ENCODE data around the gene VAT1L.
"Not testable (repeated sequence)": the region's sequence is repeated elsewhere in the genome, so short reads cannot be mapped to it uniquely, and the experiment has no call there.

Gene VAT1L

DNA sequence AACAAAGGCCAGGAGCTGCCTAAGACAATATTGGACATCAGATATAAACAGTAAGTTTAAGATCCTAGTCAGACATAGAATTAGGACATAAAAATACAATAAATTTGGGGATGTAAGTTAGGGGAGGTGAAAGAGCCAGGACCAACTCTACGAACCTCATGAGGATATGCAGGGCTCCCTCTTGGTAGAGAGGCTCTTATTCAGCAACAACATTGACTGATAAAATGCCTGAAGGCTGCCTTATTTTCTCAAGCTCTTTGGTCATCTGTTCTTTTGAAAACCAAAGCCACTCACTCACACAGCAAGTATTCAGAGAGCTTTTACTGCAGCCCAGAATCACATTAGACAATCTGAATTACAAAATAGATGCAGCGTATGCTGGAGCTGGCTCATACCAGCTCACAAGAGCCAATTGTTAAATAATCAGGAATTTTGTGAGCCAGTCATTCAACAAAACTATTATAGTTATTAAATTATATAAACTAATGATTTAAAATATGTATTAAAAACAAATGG, 125.4 kb downstream of the VAT1L start:
- DNase-seq (ENCODE audit: low read depth): no peak

DNA sequence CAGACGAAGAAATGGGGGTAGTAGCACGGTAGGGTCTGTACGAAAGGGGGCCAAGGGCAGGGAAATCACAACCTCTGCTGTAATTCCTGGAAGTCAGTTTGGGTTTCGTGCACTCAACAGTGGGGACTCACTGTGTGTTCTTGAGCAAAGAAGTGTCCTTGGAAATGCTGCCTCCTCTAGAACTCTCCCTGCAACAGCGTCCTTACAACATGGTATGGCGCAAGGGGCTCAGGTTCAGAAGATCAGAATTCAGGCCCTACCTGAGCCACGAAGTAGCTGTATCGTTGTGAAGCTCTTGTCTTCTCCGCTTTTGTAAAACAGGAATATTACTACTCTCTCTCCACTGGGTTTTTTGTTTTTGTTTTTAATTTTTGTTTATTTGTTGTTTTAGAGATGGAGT, 127.7 kb downstream of the VAT1L start:
- no peak for DNase-seq (ENCODE audit: low read depth)

DNA sequence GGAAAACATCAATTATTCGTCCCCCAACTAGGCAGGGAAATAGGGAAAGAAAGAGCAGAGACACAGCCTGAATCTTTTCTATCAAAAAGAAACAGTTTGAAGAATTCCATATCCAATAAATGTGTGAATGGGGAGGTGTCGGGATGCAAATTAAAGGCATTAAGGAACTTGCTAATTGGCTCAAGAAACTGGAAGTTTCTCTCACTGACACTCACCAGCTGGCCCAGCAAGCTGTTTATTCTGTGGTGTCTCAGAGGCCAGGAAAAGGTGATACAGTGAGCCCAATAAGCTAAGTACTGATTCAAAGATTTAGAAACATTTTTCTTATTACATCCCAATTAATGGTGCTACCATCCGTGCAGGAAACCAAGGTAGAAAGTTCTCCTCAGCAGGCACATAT, 129.6 kb downstream of the VAT1L start:
- no peak for DNase-seq (ENCODE audit: low read depth)

DNA sequence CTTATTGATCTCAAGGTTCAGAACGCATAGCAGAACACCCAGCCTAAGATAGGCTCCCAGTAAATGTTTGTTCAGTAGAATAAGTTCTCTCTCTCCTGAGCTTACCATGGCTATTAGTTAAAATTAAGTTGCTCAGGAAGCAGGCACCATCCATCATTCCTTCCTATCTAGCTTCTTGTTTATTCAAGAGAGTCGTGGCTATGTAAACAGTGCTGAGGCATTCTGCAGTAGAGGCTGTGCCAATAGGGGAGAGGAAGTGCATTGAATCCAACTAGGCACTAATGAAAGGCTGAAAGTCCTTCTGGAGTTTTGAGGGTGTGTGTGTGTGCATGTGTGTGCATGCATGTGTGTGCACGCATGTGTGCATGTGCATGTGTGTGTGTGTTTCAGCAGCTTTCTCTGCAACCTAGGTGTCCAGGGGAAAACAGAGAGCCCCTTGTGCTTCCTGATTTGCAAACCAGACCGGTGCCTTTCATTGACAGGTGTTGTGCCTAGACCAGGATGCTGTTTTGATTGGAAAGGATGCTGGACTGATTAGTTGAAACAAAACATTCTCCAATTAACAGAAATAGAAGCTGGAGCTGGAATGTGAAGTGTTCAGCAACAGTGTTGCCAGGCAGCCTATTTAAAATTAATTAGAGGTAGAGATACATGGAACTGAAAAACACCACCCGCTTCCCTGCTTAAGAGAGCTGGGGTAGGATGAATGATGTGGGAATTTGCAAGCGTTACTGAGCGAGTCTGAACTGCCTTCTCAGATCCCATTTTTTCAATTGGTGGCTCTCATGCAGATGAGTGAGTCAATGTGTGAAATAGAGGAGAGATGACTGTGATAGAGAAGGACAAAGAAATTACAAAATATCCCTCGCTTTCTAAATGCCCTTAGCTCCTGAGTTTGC, 130.7 kb downstream of the VAT1L start:
- no peak for DNase-seq (ENCODE audit: low read depth)

DNA sequence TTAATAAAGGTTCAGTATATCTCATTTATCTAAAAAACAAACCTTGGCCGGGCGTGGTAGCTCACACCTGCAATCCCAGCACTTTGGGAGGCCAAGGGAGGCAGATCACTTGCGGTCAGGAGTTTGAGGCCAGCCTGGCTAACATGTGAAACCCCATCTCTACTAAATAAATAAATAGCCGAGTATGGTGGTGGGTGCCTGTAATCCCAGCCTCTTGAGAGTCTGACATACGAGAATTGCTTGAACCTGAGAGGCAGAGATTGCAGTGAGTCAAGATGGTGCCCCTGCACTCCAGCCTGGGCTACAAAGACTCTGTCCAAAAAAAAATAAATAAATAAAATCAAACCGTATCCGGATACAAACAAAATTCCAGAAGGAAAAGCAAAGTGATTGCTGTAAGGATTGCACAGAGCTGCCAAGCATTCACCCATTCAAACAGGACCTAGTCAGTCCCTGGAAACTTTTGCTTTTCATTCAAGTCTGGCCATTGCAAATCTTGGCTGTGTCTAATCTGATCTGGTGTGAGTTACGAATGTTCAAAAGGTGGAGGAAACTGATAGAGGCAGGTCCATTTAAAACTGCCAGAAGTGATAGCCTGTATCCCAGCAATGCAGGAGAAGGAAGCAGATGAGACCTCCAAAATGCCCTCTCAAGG, 131.5 kb downstream of the VAT1L start:
- no peak for DNase-seq (ENCODE audit: low read depth)

DNA sequence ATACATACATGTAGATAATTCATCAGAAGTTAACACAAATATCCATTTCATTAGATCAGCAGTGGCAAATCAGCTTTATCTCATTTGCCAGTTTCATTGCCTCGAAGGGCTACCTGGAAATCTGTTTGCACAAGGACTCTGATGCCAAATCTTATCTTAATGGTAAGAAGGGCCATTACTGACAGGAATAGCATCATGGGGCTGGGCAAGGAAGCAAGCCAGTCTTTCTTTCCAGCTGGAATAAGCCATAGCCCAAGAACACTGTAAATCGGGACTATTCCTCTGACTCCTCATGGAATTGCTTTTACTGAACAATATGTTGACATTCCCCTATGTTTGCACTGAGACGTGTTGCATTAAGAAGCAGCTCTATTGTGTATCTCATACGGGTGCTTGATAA, 132.6 kb downstream of the VAT1L start:
- DNase-seq (ENCODE audit: low read depth): no peak

DNA sequence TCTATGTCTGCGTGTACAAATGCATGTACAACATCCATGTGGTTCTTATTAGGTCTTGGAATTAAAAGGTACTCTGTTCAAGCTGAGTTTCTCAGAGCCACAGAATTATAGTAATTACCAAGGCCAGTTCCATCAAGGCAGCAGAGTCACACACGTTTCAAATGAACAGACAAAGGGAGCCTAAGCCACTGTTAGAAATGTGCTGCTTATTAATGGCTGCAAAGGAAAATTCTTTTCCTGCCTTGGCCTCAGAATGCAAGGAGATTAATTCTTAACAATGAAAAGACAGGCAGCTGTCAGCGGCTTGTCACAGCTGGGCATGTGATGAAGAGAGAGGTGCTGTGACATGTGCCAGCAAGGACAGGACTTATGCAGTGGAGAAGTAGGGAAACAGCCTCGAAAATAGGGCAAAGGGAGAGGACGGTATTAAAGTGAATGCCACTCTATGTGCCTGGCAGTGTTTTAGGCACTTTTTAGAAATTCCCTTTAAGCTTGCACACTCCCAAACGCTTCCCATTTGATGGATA, 133.9 kb downstream of the VAT1L start:
- no peak for DNase-seq (ENCODE audit: low read depth)

DNA sequence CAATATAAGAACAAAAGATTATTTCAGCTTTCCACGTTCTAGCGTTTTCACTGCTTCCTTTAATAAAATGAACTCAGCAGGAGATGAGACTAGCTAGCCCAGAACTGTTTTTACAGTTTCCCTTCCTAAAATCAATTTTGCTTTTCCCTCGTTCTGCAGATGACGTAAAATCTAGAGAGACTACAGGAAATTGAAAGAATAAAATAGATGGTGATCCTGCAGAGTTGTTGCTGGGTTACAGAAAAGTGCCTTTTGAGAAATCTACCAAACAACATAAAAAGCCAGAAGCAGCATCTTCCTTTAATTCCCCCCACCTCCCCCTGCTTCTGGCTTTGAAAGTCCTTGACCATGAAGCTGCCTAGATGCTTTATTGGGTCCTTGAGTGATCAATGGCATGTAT, 137.2 kb downstream of the VAT1L start:
- DNase-seq (ENCODE audit: low read depth): no peak

DNA sequence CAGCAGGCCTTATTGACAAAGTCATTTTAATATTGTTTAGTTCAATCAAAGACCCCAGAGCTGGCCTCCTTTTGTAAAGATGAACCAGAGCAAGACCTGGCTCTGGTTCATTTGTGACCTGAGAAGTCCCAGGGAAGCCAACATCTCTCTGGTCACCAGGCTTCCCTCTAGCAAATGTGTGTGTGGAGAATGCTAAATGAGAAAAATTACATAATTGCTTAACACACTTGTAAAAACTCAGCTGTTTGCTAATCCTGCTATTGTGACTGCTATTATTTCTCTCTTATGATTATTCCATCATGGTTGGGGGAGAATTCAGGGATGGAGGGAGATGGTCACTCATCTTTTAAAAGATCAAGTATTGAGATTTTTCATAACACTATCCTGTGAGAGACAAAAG, 139.7 kb downstream of the VAT1L start:
- no peak for DNase-seq (ENCODE audit: low read depth)

DNA sequence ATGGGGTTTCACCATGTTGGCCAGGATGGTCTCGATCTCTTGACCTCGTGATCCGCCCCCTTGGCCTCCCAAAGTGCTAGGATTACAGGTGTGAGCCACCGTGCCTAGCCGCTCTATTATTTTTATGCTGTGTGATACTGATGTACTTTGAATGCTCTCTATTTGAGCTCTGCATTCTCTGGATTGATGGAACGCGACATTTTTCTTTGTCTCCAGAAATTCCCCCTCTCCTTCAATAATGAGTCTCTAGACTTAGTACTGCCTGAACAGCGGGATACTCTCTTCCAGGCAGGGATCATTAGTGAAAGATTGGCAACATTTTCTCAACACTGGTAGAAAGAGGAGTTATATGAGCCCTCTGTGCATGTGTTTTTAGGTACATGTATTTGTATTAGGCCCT, 140.6 kb downstream of the VAT1L start:
- no peak for DNase-seq (ENCODE audit: low read depth)

DNA sequence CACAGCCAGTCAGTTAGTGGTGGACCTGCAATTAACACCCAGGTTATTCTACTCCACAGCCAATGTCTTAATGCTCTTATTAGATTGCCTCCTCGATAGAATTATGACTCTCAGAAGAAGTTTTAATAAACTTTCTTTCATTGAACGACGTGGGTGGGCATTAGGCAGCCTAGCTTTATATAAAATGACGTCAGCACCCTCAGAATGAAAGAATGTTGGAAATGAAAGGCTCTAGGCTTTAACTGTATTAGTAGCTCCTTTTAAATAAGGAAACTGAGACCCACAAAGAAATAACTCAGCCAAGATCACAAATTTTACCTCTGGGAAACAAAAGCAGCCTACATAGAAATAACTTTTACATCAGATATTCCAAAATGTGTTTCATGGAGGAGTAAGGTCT, 142.7 kb downstream of the VAT1L start:
- no peak for DNase-seq (ENCODE audit: low read depth)

DNA sequence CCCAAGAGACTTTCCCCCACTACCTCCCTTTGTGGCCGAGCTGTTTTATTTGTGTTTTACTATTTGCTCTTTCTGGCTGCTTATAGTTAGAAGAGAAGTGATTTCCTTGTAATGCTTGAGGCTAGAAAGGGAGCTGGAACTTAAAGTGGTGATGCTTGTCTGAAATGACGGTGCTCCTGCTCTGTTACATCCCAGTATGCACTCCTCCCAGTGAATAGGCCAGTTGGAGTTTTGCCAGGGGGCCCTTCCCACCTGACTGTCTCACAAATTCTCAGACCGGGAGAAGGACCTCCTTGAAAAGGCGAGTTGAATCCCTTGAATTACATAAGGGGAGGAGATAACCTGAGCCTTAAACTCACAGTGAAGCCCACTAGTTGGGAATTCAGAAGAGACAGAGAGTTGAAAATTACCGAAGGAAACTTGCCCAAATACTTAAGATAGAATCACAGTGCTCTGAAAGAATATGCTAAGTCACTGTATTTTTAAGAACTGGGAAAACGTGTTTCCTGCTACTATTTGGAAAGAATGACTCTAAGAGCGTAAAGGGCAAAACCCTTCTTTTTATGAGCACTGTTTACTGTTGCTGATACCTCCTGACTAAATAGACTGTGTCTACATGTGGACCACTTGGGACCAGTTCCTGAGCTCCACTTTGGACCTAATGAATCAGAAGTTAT, 149.2 kb downstream of the VAT1L start:
- no peak for DNase-seq (ENCODE audit: low read depth)

DNA sequence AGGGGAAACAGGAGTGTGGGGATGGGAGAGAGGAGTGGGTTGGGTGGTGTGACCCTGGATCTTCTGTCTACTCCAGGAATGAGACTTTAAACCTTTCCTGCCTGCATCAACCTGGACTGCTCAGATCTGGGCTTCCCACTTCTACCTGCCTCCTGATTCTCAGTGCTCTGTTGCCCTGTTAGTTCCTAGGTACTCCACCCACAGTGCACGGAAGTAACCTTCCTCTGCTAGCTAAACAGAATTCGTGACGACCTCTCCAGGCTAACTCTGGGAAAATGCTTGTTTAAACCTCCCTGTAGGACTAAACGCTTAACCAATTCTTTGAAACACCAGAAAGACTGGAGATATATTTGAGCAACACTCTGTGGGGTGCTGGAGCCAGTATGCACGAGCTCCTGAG, 150.5 kb downstream of the VAT1L start:
- no peak for DNase-seq (ENCODE audit: low read depth)

DNA sequence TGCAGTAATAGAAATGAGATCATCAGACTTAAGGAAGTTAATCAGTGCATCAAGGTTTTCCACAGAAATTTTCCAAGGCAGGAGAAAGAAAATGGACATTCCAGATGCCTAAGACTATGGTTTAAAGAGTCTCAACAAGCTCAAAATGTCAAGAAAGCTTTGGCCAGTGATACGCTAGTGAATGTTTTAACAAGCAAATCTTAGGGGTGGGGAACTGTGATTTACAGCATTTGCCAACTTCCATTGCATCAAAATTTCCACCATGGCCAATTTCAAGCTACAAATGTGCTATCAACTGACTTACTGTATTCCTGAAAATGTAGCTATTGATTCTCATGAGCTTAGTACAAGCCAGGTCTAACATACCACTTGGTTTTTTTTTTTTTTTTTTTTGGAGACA, 151.6 kb downstream of the VAT1L start:
- DNase-seq (ENCODE audit: low read depth): no peak

DNA sequence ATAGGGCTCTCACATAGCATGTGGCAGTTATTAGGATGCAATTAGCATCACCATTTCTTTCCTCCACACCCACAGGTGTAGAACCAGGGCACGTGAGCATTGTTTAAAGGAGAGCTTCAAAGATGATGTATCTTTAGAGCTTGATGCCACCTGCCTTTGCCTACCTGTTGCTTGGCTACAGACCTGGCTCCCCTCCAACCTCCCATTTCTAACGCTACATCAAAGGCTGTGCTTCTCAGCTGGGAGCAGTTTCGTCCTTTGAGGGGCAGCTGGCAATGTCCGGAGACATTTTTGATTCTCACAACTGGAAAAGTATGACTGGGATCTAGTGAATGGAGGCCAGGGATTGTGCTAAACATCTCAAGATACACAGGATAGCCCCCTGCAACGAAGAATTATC, 155.4 kb downstream of the VAT1L start:
- no peak for DNase-seq (ENCODE audit: low read depth)

DNA sequence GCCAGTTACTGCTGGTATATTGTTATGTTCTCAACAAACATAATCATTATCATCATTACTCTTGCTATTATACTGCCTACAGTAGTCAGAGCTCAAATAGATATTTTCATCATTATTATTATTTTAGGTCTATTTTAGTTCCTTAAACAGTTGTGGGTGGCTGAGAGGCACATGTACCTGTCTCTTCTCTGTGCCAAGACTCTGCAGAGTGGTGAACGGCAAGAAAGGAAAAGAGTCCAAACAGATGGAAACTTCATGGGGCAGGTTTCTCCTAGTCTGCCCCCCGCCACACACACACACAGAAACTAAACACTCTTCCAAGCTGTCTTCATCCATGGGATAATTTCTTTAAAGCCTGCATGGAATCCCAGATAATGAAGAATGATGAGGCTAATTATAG, 156.3 kb downstream of the VAT1L start:
- no peak for DNase-seq (ENCODE audit: low read depth)

DNA sequence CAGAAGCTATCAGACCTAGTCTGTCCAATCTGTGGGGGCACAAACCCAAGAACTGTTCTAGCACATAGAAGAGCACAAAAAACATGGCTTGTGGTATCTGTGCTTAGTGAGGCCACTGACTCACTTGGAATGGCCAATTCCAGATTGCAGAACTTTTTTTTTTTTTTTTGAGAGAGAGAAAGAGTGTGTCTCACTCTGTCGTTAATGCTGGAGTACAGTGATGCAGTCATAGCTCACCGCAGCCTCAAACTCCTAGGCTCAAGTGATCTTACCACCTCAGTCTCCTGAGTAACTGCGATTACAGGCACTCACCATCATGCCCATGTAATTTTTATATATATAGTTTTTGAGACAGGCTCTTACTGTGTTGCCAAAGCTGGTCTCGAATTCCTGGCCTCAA, 156.8 kb downstream of the VAT1L start:
- DNase-seq (ENCODE audit: low read depth): no peak

DNA sequence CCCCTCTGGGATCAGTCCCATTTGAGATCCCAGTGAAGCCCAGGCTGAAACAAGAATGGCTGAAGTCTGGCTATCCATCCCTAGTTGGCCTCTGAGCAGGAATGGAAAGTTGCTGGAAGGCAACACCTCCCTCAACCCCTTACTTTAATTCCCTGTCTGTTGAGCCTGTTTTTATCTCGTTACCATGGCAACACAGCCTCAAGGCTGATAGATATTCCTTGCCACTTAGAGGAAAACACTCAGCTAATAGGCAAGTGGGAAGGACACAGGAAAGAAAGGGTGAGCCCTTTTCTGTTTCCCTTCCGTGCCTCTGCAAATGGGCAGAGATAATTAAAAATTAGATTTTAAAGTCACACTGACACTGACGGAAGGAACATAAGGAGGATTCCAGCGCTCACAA, 158.5 kb downstream of the VAT1L start:
- no peak for DNase-seq (ENCODE audit: low read depth)

DNA sequence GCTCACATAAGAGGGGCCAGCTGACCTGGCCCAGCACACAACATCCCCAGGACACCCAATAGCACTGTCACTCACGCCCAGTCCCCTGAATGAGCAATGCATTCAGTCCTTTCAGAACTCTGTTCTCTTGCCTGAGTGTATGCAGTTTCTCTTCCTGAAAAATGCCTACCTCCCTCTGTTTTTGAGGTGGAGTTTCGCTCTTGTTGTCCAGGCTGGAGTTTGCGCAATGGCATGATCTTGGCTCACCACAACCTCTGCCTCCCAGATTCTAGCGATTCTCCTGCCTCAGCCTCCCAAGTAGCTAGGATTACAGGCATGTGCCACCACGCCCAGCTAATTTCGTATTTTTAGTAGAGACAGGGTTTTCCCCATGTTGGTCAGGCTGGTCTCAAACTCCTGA, 159.2 kb downstream of the VAT1L start:
- DNase-seq (ENCODE audit: low read depth): not testable (repeated sequence)

DNA sequence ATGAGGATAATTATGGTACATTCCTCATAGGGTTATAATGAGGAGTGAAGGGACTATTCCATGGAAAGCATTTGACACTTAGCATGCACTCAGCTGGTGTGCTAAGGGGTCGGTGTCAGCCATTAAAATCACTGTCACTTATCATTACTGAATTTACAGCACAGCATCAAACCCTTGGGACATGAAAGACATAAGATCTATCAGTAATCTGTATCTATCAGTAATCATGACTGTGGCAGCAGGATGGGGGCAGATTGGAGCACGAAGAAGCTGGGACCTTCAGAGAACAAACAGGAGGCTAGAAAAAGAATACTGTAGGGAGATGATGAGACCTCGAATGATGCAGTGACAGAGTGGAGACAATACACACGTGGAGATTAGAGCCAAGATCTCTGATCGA, 160.5 kb downstream of the VAT1L start:
- no peak for DNase-seq (ENCODE audit: low read depth)

DNA sequence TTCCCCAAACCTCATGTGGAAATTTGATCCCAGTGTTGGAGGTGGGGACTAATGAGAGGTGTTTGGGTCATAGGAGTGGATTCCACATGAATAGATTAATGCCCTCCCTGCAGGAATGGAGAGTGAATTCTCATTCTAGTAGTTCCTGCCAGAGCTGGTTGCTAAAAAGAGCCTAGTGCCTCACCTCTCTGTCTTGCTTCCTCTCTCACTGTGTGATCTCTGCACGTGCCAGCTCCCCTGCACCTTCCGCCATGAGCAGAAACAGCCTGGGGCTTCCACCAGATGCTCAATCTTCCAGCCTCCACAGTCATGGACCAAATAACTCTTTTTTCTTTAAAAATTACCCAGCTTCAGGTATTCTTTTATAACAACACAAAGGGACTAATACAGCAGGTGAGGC, 161.1 kb downstream of the VAT1L start:
- DNase-seq (ENCODE audit: low read depth): no peak

DNA sequence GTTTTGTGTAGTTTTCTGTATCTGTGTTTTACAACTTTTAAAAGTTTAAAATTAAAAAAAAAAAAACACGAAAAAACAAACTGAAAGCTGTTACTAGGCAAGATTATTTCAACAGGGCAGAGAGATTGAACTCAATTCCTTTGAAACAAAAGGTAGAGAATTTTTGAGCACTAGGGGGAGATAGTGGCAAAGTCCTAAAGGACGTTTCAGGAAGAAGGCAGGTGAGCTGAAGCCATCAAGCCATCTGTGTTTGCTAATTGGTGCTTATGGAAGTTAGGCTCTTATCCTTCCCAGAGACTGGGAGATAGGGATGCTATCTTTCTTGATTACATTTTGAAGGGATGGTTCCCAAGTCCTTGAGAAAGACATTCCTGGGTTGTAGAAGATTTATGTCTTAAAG, 163.4 kb downstream of the VAT1L start:
- DNase-seq (ENCODE audit: low read depth): no peak

DNA sequence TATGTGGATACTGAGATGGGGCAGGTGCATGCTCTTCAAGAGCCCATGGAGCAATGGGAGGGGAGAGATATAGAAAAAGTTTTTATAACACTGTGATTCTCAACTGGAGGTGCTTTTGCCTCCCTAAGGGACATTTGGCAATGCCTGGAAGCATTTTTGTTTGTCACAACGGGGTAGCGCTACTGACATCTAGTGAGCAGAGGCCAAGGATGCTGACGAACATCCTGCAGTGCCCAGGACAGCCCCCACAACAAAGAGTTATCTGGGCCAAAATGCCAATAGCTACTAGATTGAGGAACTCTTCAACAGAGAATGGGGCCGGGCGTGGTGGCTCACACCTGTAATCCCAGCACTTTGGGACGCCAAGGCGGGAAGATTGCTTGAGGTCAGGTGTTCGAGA, 166.8 kb downstream of the VAT1L start:
- DNase-seq (ENCODE audit: low read depth): no peak
